GM18520 (cell line): ENCODE data around the gene SET.
"Not testable (repeated sequence)": the region's sequence is repeated elsewhere in the genome, so short reads cannot be mapped to it uniquely, and the experiment has no call there.

ENCODE experiments used
- ATAC-seq: cut with Tn5 transposase; IDR thresholded peaks from one replicate; pipeline ENCODE4 v1.9.1; 2021; ENCODE audit not compliant: unreplicated experiment

Gene SET

GRCh38 chr9:128688501-128689292 is at the start of gene SET:
TSS of gene SET (plus strand) at chr9:128689222. CDS start at chr9:128689583, 361 bp downstream.
- peak; percentile 77 for ATAC-seq

- ATAC-seq: no peak
Measured at GRCh38 chr9:128640603-128641002, 48.4 kb upstream of the SET start.

- no peak for ATAC-seq
Measured at GRCh38 chr9:128642675-128643245, 46.3 kb upstream of the SET start.

GRCh38 chr9:128643519-128644300 is 45.3 kb upstream of the SET start:
- ATAC-seq: peak; percentile 63

GRCh38 chr9:128648206-128648605 is 40.8 kb upstream of the SET start:
- not testable (repeated sequence) for ATAC-seq

- ATAC-seq: no peak
Measured at GRCh38 chr9:128651798-128652197, 37.2 kb upstream of the SET start.

- no peak for ATAC-seq
Measured at GRCh38 chr9:128653908-128654307, 35.1 kb upstream of the SET start.

GRCh38 chr9:128654481-128654880 is 34.5 kb upstream of the SET start:
- ATAC-seq: no peak

- peak; percentile 67 for ATAC-seq
Measured at GRCh38 chr9:128656416-128657343, 32.3 kb upstream of the SET start, which contains the start of gene DYNC2I2. TSS of gene DYNC2I2 (minus strand) at chr9:128656847. CDS start at chr9:128656726, 121 bp downstream.

GRCh38 chr9:128657344-128657704 is 31.7 kb upstream of the SET start:
- ATAC-seq: no peak

GRCh38 chr9:128657796-128658195 is 31.2 kb upstream of the SET start:
- no peak for ATAC-seq

- ATAC-seq: not testable (repeated sequence)
Measured at GRCh38 chr9:128666481-128666941, 22.5 kb upstream of the SET start.

- ATAC-seq: no peak
Measured at GRCh38 chr9:128669786-128670185, 19.2 kb upstream of the SET start.

- no peak for ATAC-seq
Measured at GRCh38 chr9:128675382-128675781, 13.6 kb upstream of the SET start.

GRCh38 chr9:128677794-128678193 is 11.2 kb upstream of the SET start:
- no peak for ATAC-seq

GRCh38 chr9:128683340-128684064 is 5.5 kb upstream of the SET start:
- ATAC-seq: no peak

GRCh38 chr9:128684065-128684324 is 5.0 kb upstream of the SET start:
- no peak for ATAC-seq

- no peak for ATAC-seq
Measured at GRCh38 chr9:128684325-128685199, 4.5 kb upstream of the SET start.
